ENCODE measurements around the gene LMBR1L.
"Not testable (repeated sequence)": the region's sequence is repeated elsewhere in the genome, so short reads cannot be mapped to it uniquely, and the experiment has no call there.

LMBR1L gene, protein sequence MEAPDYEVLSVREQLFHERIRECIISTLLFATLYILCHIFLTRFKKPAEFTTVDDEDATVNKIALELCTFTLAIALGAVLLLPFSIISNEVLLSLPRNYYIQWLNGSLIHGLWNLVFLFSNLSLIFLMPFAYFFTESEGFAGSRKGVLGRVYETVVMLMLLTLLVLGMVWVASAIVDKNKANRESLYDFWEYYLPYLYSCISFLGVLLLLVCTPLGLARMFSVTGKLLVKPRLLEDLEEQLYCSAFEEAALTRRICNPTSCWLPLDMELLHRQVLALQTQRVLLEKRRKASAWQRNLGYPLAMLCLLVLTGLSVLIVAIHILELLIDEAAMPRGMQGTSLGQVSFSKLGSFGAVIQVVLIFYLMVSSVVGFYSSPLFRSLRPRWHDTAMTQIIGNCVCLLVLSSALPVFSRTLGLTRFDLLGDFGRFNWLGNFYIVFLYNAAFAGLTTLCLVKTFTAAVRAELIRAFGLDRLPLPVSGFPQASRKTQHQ

DNA sequence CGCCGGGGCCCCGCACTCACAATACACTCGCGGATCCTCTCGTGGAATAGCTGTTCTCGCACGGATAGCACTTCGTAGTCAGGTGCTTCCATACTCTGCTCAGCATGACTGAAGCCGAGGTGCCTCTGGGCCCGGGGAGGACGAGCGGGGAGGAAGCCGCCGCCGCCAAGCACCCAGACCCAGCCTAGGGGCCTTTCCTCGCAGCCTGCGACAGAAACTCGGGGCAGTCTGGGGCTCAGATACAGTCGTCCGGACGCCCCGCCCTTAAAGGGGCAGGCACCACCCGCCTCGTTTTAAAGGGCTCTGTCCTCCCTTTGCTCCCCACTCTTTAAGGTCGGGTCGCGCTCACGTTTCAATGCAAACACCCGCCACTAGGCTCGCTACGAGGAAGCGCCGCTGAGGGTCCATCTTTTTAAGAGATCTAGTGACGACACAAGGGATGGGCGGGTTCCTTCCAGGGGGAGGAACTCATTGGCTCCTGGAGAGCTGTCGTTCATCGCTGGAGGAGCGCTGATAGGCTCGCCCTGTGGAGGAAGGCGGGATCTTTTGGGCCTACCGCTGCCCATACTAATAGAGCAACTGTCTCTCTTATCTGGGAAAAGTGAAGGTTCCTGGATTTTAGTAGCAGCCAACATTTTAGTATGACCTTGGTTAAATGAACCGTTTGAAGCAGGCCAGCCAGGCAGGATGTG, at the start of gene LMBR1L:
Gene LMBR1L (minus strand): TSS at position 384 of the 692 bp plus-strand sequence. CDS start 292 bp downstream, at position 92.
- peak; percentile 100 for DNase-seq
- in situ Hi-C loops (cut with HindIII; ENCODE audit: low pct_ligation_motif_present, low pct_unique_long_range_greater_than_20kb, low sequenced_read_pairs): no loop called here

DNA sequence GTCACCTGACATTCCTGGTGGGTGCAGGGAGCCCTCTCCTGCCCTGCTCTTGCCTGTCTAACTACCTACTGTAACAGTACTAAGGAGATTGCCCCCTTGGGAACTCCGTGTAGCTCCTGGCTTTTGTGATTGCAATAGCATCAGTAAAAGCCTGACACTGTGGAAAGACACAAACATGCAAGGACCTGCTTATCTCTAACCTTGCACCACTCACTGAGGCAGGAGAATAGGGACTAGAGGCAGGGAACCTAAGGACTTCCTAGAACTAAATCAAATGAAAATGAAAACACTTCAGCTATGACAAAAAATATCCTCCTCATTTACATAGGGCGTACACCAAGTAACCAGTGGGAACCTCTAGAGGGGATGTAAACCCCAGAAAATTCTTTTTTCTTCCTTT, 49.8 kb upstream of the LMBR1L start:
- no peak for DNase-seq

DNA sequence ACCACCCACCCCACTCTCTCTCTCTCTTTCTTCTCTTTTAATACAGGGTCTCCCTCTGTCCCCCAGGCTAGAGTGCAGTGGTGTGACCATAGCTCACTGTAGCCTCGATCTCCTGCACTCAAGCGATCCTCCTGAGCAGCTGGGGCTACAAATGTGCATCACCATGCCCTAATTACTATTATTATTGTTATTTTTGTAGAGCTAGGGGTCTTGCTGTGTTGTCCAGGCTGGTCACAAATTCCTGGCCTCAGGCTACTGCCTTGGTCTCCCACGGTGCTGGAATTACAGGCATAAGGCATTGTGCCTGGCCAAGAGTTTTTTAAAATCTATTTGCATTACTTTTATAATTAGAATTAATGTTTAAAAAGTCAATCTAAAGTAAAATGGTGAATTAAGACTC, 43.6 kb upstream of the LMBR1L start:
- in situ Hi-C loops (cut with HindIII; ENCODE audit: low pct_ligation_motif_present, low pct_unique_long_range_greater_than_20kb, low sequenced_read_pairs): no loop called here
- DNase-seq: no peak

More for the DNA sequence above, 49.8 kb upstream of the LMBR1L start:
- in situ Hi-C loops (cut with HindIII; ENCODE audit: low pct_ligation_motif_present, low pct_unique_long_range_greater_than_20kb, low sequenced_read_pairs): no loop called here

DNA sequence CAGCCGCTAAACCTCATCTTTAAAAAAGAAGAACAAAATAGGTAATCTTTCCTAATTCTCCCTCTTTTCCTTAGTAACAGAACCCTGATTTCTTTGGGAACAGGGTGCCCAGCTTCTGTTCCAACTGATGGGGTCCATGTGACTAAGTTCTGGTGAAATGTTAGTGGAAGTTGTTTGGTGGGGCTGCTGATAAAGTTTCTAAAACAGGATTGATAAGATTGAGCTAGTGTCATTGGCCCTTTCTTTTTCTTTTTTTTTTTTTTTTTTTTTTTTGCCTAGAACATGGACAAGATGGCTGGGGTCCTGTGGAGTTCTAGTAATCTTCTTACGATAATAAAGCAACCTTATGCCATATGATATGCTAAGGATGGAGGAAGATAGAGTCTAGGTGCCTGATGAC, 36.7 kb upstream of the LMBR1L start:
- in situ Hi-C loops (cut with HindIII; ENCODE audit: low pct_ligation_motif_present, low pct_unique_long_range_greater_than_20kb, low sequenced_read_pairs): no loop called here
- no peak for DNase-seq

DNA sequence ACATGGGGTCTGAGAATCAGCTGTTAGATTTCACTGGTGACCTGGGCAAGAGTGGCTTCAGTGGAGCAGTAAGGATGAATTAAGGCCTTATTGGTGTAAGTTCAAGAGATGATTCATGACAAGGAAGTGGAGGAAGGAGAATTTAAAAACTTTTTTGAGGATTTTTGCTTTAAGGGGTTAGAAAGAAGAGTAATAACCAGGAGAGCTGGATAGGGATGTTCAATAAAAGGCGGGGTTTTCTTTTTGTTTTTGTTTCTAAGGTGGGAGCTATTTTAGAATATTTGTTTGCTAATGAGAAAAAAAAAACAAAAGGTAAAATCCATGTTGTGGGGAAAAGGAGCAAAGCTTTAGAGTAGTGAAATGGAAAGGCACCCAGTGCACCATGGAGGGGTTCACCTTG, 35.8 kb upstream of the LMBR1L start:
- no peak for DNase-seq

DNA sequence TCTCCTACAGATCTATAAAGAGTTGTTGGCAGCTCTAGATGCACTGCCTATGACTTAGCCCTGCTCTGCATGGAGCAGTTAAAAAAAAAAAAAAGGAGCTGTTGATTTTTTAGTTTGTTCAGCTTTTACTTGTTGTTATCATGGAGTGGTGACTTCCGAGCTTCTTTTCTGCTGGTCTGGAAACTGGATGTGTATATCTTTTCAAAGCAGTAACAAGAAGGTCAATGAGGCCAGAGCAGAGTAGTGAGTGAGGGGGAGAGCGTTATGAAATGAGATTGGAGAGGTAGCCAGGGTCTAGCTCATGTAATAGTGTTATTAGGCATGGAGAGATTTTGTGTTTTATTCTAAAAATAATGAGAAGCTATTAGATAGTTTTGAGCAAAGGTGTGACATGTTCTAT, 33.7 kb upstream of the LMBR1L start:
- DNase-seq: no peak
- in situ Hi-C loops (cut with HindIII; ENCODE audit: low pct_ligation_motif_present, low pct_unique_long_range_greater_than_20kb, low sequenced_read_pairs): no loop called here

More for the DNA sequence above, 35.8 kb upstream of the LMBR1L start:
- in situ Hi-C loops (cut with HindIII; ENCODE audit: low pct_ligation_motif_present, low pct_unique_long_range_greater_than_20kb, low sequenced_read_pairs): no loop called here

DNA sequence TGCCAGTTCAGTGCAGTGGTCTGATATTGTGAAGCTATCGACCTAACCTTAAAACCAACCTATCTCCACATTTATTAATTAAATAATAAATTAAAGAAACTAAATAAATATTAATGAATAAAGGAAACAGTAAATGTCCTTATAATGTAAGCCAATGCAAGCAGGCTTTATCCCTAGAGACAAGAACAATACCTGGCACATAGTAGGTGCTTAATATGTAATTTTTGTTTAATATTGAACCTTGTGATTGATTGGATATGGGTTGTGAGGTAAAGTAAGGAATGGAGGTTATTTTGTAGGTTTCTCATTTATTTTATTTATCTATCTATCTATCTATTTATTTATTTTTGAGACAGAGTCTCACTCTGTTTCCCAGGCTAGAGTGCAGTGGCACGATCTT, 28.4 kb upstream of the LMBR1L start:
- in situ Hi-C loops (cut with HindIII; ENCODE audit: low pct_ligation_motif_present, low pct_unique_long_range_greater_than_20kb, low sequenced_read_pairs): no loop called here
- no peak for DNase-seq

DNA sequence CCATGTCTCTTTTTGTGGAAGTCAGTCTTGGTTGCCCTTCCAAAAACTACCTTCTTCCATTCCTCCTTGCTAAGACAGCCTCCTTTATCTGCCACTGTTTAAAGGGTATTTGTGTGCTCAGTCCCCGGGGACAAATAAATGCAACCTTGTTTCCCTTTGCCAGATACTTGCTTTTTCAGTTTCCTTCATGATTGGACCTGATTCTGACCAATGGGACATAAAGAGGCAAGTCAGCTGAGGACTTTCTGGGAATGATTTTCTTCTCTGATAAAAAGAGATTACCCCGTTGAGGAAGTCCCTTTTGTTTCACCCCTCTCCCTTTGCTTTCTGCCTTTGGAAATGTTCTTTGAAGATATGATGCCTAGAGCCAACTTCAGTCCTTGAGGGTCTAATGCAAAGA, 27.9 kb upstream of the LMBR1L start:
- in situ Hi-C loops (cut with HindIII; ENCODE audit: low pct_ligation_motif_present, low pct_unique_long_range_greater_than_20kb, low sequenced_read_pairs): no loop called here

DNA sequence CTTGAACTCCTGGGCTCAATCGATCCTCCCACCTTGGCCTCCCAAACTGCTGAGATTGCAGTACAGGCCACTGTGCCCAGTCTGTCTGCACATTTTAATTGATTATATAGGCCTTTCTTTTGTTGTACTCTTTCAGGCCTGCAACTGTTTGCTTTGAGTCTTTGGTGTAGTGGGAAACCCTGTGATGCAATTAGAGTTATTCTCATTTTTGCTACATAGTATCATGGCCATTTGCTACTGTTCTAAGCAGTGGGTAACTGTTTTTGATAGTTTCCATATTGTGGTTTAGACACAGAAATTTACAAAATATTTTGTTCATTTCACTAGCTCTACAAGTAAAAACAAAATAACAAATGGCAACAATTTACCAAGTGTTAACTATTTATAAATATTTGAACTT, 26.8 kb upstream of the LMBR1L start:
- no peak for DNase-seq

More for the DNA sequence above, 27.9 kb upstream of the LMBR1L start:
- no peak for DNase-seq

DNA sequence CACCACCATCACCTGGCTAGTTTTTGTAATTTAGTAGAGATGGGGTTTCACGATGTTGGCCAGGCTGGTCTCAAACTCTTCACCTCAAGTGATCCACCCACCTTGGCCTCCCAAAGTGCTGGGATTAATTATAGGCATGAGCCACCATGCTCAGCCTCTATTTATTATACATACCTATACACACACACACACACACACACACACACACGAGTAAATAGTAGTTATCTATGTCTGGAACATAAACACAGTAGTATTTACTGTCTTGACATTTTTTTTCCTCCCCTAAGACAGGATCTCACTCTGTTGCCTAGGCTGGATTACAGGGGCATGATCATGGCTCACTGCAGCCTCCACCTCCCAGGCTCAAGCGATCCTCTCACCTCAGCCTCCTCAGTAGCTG, 26.4 kb upstream of the LMBR1L start:
- DNase-seq; in situ Hi-C loops (cut with HindIII; ENCODE audit: low pct_ligation_motif_present, low pct_unique_long_range_greater_than_20kb, low sequenced_read_pairs): not testable (repeated sequence)

More for the DNA sequence above, 26.8 kb upstream of the LMBR1L start:
- in situ Hi-C loops (cut with HindIII; ENCODE audit: low pct_ligation_motif_present, low pct_unique_long_range_greater_than_20kb, low sequenced_read_pairs): no loop called here

DNA sequence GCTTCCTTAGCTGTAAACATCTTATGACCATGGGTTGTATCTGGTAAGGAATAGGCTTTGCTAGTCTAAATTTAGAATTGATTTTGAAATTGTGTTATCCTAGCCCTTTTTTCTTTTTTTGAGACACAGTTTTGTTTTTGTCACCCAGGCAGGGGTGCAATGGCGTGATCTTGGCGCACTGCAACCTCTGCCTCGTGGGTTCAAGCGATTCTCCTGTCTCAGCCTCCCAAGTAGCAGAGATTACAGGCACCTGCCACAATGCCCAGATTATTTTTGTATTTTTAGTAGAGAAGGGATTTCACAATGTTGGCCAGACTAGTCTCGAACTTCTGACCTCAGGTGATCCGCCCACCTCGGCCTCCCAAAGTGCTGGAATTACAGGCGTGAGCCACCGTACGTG, 22.9 kb upstream of the LMBR1L start:
- no peak for DNase-seq
- in situ Hi-C loops (cut with HindIII; ENCODE audit: low pct_ligation_motif_present, low pct_unique_long_range_greater_than_20kb, low sequenced_read_pairs): no loop called here

DNA sequence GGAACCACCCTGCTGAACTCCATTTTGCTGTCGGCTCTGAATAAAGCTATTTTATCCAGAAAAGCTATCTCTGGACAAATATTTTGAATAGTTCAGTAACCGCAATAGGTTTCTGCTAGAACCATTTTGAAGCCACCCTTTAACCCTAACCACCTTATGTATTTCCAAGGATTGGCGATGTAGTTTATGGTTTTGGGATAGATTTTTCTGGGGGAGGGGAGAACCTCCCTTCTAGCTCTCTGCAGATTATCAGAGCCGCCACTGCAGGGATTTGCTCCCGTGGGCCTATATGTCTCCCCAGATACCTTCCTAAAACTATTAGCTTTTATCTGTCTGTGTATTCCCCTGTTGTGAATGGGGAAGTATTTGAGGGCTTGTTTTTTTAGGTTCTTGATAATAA, 22.4 kb upstream of the LMBR1L start:
- in situ Hi-C loops (cut with HindIII; ENCODE audit: low pct_ligation_motif_present, low pct_unique_long_range_greater_than_20kb, low sequenced_read_pairs): no loop called here
- DNase-seq: peak; percentile 31

DNA sequence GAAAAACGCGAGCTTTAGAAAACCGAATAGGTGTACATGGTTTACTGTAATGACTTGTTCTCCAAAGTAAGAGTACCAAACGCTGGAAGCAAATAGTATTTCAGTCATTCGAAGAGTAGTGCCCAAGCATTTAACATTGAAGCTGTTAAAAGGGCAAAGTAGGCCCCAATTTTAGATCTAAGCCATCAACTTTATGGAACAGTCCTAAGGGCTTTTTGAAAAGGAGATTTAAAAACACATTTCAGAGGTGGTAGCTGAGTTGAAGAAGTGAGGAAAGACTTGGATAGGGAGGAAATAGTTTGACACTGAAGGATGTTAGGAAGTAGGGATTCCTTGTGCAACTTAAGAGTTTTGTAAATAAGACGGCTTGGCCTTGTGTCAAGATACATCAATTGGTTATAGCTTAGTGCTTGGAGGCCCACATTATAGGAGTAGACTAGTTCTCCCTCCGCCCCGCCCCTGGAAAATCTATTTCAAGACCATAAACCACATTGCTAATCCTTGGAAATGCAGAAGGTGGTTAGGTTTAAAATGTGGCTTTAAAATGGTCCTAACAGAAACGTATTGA, 21.3 kb upstream of the LMBR1L start:
- DNase-seq: peak; percentile 57
- in situ Hi-C loops (cut with HindIII; ENCODE audit: low pct_ligation_motif_present, low pct_unique_long_range_greater_than_20kb, low sequenced_read_pairs): no loop called here

DNA sequence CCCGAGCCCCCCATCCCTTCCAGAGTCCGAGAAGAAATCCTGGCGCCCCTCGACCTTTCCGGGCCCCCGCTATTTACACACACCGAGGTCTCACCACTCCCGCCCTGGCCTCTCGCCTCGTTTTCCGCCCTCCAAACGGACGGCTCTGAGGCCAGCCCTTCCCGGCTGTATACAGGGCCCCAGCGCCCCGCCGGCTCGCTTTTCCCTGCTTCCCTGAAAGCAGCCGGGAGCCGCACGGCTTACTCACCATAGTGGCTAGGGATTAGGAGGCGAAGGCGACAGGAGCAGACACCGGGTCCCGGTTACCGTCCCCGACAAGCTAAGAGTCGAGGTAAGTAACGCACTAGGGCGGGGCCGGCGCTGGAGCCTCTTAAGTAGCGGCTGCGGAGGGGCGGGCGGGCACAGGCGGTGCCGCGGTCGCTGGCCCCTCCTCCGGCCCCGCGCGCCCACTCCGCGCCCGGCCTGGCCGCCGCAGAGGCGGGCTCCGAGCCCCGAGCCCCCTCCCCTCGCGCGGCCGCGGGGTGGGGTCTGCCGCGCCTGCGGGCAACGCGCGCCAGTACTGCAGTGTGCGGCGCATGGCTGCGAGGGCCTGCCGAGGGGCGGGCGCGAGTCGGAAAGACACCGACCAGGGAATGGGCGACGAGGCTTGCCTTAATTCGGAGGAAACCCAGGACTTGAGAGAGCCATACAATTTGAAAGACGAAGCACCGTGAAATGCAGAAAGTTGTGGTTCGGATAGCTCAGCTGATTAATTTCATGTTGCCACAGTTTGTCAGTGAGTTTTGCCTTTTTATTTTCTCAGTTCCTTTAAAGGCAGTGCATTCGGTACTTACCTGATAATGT, 20.6 kb upstream of the LMBR1L start, which contains the start of gene TUBA1B:
Gene TUBA1B (minus strand): TSS at position 345 of the 843 bp plus-strand sequence. CDS start 95 bp downstream, at position 250.
- in situ Hi-C loops (cut with HindIII; ENCODE audit: low pct_ligation_motif_present, low pct_unique_long_range_greater_than_20kb, low sequenced_read_pairs): no loop called here
- peak; percentile 96 for DNase-seq

DNA sequence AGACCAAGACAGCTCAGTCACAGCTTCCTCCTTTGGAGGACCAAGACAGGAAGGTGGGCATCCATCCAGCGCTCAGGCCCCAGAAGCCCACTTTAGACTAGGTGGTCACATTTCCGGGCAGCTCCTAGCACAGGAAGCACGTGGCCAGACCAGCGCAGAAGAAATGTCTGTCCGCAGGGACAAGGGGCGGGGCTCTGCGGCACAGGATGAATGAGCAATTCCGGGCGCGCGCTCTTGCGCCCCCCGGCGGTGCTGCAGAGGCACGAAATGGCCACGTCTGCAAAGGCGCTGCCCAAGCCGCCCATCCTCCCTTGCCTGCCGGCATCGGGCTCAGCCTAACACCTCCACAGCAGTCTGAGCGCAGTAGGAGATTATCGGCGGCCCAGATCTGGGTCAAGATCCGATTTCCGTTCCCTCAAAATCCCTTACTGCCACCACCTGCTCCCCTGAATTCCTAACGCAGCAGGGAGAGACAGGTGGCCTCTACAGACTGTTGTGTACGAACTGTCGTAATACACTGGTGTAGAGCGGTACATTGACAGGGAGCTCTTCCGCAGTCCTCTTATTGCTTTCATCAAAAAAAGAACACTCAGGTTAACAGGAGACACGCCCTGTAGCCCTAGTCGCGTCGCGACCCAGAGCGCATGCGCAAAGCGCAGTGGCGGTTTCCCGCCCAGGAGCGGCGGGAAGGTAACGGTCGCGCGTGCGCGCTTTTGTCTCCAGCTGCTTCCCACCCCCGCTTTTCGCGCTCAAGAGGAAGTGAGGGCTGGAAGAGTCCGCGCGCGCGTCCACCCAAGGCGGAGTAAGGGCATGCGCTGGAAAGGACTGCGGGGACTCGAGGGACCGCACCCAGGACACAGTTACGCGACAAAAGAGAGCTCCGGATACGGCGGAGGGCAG, 19.8 kb upstream of the LMBR1L start:
- peak; percentile 97 for DNase-seq
- in situ Hi-C loops (cut with HindIII; ENCODE audit: low pct_ligation_motif_present, low pct_unique_long_range_greater_than_20kb, low sequenced_read_pairs): no loop called here

DNA sequence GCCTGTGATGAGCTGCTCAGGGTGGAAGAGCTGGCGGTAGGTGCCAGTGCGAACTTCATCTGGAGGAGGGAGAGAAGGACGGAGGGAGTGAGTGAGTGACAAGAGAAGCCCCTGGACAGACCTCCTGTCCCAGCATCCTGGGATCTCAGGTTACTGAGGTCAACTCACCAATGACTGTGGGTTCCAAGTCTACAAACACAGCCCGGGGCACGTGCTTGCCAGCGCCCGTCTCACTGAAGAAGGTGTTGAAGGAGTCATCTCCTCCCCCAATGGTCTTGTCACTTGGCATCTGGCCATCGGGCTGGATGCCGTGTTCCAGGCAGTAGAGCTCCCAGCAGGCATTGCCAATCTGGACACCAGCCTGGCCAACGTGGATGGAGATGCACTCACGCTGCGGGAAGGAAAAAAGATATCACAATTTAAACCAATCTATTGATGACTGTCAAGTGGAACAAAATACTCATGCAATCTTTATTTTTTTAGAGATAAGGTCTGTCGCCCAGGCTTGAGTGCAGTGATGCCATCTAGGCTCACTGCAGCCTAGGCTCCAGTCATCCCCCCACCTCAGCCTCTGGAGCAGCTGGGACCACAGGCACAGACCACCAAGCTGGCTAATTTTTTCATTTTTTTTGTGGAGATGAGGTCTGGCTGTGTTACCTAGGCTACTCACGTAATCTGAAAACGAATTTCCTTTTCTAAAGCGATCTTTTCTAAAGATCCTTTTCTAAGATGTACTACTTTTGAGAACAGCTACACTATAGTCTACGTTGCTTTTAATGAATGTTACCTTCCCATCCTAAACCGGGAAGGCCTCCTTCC, 18.9 kb upstream of the LMBR1L start:
- in situ Hi-C loops (cut with HindIII; ENCODE audit: low pct_ligation_motif_present, low pct_unique_long_range_greater_than_20kb, low sequenced_read_pairs): no loop called here
- no peak for DNase-seq

DNA sequence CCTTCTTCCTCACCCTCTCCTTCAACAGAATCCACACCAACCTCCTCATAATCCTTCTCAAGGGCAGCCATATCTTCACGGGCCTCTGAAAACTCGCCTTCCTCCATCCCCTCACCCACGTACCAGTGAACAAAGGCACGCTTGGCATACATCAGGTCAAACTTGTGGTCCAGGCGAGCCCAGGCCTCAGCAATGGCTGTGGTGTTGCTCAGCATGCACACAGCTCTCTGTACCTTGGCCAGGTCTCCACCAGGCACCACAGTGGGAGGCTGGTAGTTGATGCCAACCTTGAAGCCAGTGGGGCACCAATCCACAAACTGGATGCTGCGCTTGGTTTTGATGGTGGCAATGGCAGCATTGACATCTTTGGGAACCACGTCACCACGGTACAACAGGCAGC, 17.3 kb upstream of the LMBR1L start:
- DNase-seq; in situ Hi-C loops (cut with HindIII; ENCODE audit: low pct_ligation_motif_present, low pct_unique_long_range_greater_than_20kb, low sequenced_read_pairs): not testable (repeated sequence)
